PFSK-1 (cell line): ENCODE data around the gene HOXB1.

ENCODE experiments used
- FOXP2 ChIP-seq: optimal IDR thresholded peaks from 2 replicates; pipeline ENCODE3; 2011; ENCODE audit warnings: borderline replicate concordance, control low read depth, inconsistent platforms; ENCODE audit not compliant: insufficient read depth; ENCODE audit errors: extremely low read length, extremely low read depth
- POLR2AphosphoS5 ChIP-seq: IDR thresholded peaks from 2 replicates; pipeline ENCODE4 v1.6.1; 2012; ENCODE audit warnings: low read depth, mild to moderate bottlenecking, control low read depth, low read length, moderate library complexity
- REST ChIP-seq, 2 experiments: IDR thresholded peaks; 2 replicates each; pipeline versions ENCODE4 v1.6.1 to v1.8.0; 2011 to 2012; ENCODE audit warnings: low read depth in 2 of 2, low read length in 2 of 2, control low read depth in 1 of 2, inconsistent platforms in 1 of 2, mild to moderate bottlenecking in 1 of 2, moderate library complexity in 1 of 2; ENCODE audit not compliant: insufficient read depth in 1 of 2
- SIN3A ChIP-seq: IDR thresholded peaks from 2 replicates; pipeline ENCODE4 v1.6.1; 2012; ENCODE audit warnings: mild to moderate bottlenecking, low read length, moderate library complexity, borderline replicate concordance; ENCODE audit not compliant: insufficient read depth
- TAF1 ChIP-seq: IDR thresholded peaks from 2 replicates; pipeline ENCODE4 v1.6.1; 2012; ENCODE audit warnings: low read length, control low read depth, borderline replicate concordance; ENCODE audit not compliant: insufficient read depth

HOXB1 gene

GRCh38 chr17:48490451-48490892 lies 40.3 kb downstream of the HOXB1 start:
- TF ChIP-seq POLR2AphosphoS5 (no peak), TAF1 (no peak), REST (IDR thresholded peaks at IDR 0.05; ENCODE audit: insufficient read depth in 1 of 2, low read depth in 2 of 2, low read length in 2 of 2) (no peak), FOXP2 (no peak), SIN3A (no peak)

- TF ChIP-seq POLR2AphosphoS5 = no peak
- no peak for TF ChIP-seq TAF1
- TF ChIP-seq FOXP2 = no peak
- TF ChIP-seq SIN3A = no peak
- TF ChIP-seq REST (IDR thresholded peaks at IDR 0.05; ENCODE audit: insufficient read depth in 1 of 2, low read depth in 2 of 2, low read length in 2 of 2) = no peak
Observed at GRCh38 chr17:48489781-48490180, 41.0 kb downstream of the HOXB1 start.

GRCh38 chr17:48488548-48489106 lies 42.2 kb downstream of the HOXB1 start:
- TF ChIP-seq REST (IDR thresholded peaks at IDR 0.05; ENCODE audit: insufficient read depth in 1 of 2, low read depth in 2 of 2, low read length in 2 of 2) (no peak), FOXP2 (no peak), TAF1 (no peak), SIN3A (no peak), POLR2AphosphoS5 (no peak)

- TF ChIP-seq TAF1 = no peak
- TF ChIP-seq POLR2AphosphoS5 = no peak
- no peak for TF ChIP-seq SIN3A
Observed at GRCh38 chr17:48487221-48487620, 43.6 kb downstream of the HOXB1 start.

GRCh38 chr17:48486557-48486956 lies 44.3 kb downstream of the HOXB1 start:
- no peak for TF ChIP-seq TAF1
- no peak for TF ChIP-seq SIN3A
- TF ChIP-seq FOXP2 = no peak
- no peak for TF ChIP-seq REST (IDR thresholded peaks at IDR 0.05; ENCODE audit: insufficient read depth in 1 of 2, low read depth in 2 of 2, low read length in 2 of 2)
- TF ChIP-seq POLR2AphosphoS5 = no peak
